Muscle of arm (tissue), 12 donors: ENCODE data around the gene PDCD1LG2. TPM values are rescaled to one million over a fixed set of nuclear protein-coding genes. Genes with fewer than 3 reads are reported as not detected.
"Not testable (repeated sequence)": the region's sequence is repeated elsewhere in the genome, so short reads cannot be mapped to it uniquely, and the experiment has no call there.

ENCODE experiments used
- DNase-seq: peaks from one replicate; pipeline ENCODE4 v3.0.0-alpha.2; 2013
- polyA plus RNA-seq, 12 donors: library from polyadenylated mRNA; unstranded; fragments of 120-200 nt; gene quantifications; one replicate each; pipeline ENCODE4 v1.2.1, GENCODE V29; 2013; ENCODE audit not compliant: insufficient read length in 12 of 12

Gene PDCD1LG2
- polyA plus RNA-seq, 12 donors: 0.92 to 5.8 (median 2.6) TPM; not detected in 2

- no peak for DNase-seq
These were observed 16.4 kb upstream of the PDCD1LG2 start for GRCh38 chr9:5493679-5494511.

GRCh38 chr9:5494765-5495164 lies 15.6 kb upstream of the PDCD1LG2 start:
- DNase-seq: not testable (repeated sequence)

- no peak for DNase-seq
These were observed 11.2 kb upstream of the PDCD1LG2 start for GRCh38 chr9:5499157-5499556.

- DNase-seq: no peak
These were observed 10.4 kb upstream of the PDCD1LG2 start for GRCh38 chr9:5499889-5500398.

GRCh38 chr9:5500441-5501235 lies 9.7 kb upstream of the PDCD1LG2 start:
- no peak for DNase-seq

- no peak for DNase-seq
These were observed 7.8 kb upstream of the PDCD1LG2 start for GRCh38 chr9:5502553-5502952.

- no peak for DNase-seq
These were observed 758 bp upstream of the PDCD1LG2 start for GRCh38 chr9:5509573-5509972.

- DNase-seq: no peak
These were observed 658 bp downstream of the PDCD1LG2 start for GRCh38 chr9:5510989-5511388.

GRCh38 chr9:5511476-5511875 lies 1.1 kb downstream of the PDCD1LG2 start:
- DNase-seq: no peak

GRCh38 chr9:5511935-5512580 lies 1.7 kb downstream of the PDCD1LG2 start:
- no peak for DNase-seq

GRCh38 chr9:5512658-5513452 lies 2.5 kb downstream of the PDCD1LG2 start:
- no peak for DNase-seq

GRCh38 chr9:5513966-5514616 lies 3.8 kb downstream of the PDCD1LG2 start:
- no peak for DNase-seq

GRCh38 chr9:5514617-5515260 lies 4.4 kb downstream of the PDCD1LG2 start:
- DNase-seq: no peak

- DNase-seq: no peak
These were observed 4.9 kb downstream of the PDCD1LG2 start for GRCh38 chr9:5515261-5515650.

GRCh38 chr9:5516453-5517220 lies 6.3 kb downstream of the PDCD1LG2 start:
- no peak for DNase-seq

GRCh38 chr9:5518171-5518936 lies 8.0 kb downstream of the PDCD1LG2 start:
- DNase-seq: no peak

- no peak for DNase-seq
These were observed 8.6 kb downstream of the PDCD1LG2 start for GRCh38 chr9:5518937-5519319.

GRCh38 chr9:5524090-5524489 lies 13.8 kb downstream of the PDCD1LG2 start:
- no peak for DNase-seq
